HG02884 (cell line): ENCODE data around the gene NBPF1.
"Not testable (repeated sequence)": the region's sequence is repeated elsewhere in the genome, so short reads cannot be mapped to it uniquely, and the experiment has no call there.

Experiments
- ATAC-seq: cut with Tn5 transposase; IDR thresholded peaks from one replicate; pipeline ENCODE4 v1.9.1; 2021; ENCODE audit warnings: mild to moderate bottlenecking, moderate library complexity; ENCODE audit not compliant: unreplicated experiment

The NBPF1 gene

GRCh38 chr1:16607853-16608815, 5.2 kb downstream of the NBPF1 start:
- not testable (repeated sequence) for ATAC-seq

GRCh38 chr1:16607433-16607851, 5.9 kb downstream of the NBPF1 start:
- no peak for ATAC-seq

- ATAC-seq, result not testable (repeated sequence)
Measured at GRCh38 chr1:16606666-16607432, 6.5 kb downstream of the NBPF1 start.

- ATAC-seq, result no peak
Measured at GRCh38 chr1:16605532-16606505, 7.5 kb downstream of the NBPF1 start.

GRCh38 chr1:16605213-16605525, 8.2 kb downstream of the NBPF1 start:
- no peak for ATAC-seq

- not testable (repeated sequence) for ATAC-seq
Measured at GRCh38 chr1:16604514-16605212, 8.7 kb downstream of the NBPF1 start.

- ATAC-seq, result not testable (repeated sequence)
Measured at GRCh38 chr1:16603623-16604022, 9.7 kb downstream of the NBPF1 start.

- not testable (repeated sequence) for ATAC-seq
Measured at GRCh38 chr1:16602336-16603011, 10.9 kb downstream of the NBPF1 start.

- ATAC-seq, result not testable (repeated sequence)
Measured at GRCh38 chr1:16600855-16601786, 12.2 kb downstream of the NBPF1 start.

GRCh38 chr1:16599326-16599725, 14.0 kb downstream of the NBPF1 start:
- not testable (repeated sequence) for ATAC-seq

- not testable (repeated sequence) for ATAC-seq
Measured at GRCh38 chr1:16595216-16595615, 18.1 kb downstream of the NBPF1 start.

GRCh38 chr1:16591845-16592244, 21.5 kb downstream of the NBPF1 start:
- ATAC-seq, result not testable (repeated sequence)

GRCh38 chr1:16588081-16588480, 25.3 kb downstream of the NBPF1 start:
- not testable (repeated sequence) for ATAC-seq

- not testable (repeated sequence) for ATAC-seq
Measured at GRCh38 chr1:16587639-16588038, 25.7 kb downstream of the NBPF1 start.

GRCh38 chr1:16565324-16565723, 48.0 kb downstream of the NBPF1 start:
- ATAC-seq, result not testable (repeated sequence)

- not testable (repeated sequence) for ATAC-seq
Measured at GRCh38 chr1:16561035-16561434, 52.3 kb downstream of the NBPF1 start.

GRCh38 chr1:16560498-16560897, 52.9 kb downstream of the NBPF1 start:
- not testable (repeated sequence) for ATAC-seq

GRCh38 chr1:16559688-16560087, 53.7 kb downstream of the NBPF1 start:
- not testable (repeated sequence) for ATAC-seq
